HEK293T (cell line): ENCODE measurements around the gene ZPBP.

Experiments used
- ARNT ChIP-seq: fragments of 450-650 bp; IDR thresholded peaks from 2 replicates; pipeline ENCODE4 v1.6.1; 2017; ENCODE audit warnings: mild to moderate bottlenecking
- BHLHE40 ChIP-seq: fragments of 450-650 bp; IDR thresholded peaks from 2 replicates; pipeline ENCODE4 v1.6.1; 2016; ENCODE audit warnings: mild to moderate bottlenecking, moderate library complexity, borderline replicate concordance
- CTBP1 ChIP-seq: fragments of 450-650 bp; IDR thresholded peaks from 2 replicates; pipeline ENCODE4 v1.6.1; 2016; ENCODE audit warnings: borderline replicate concordance
- ELF4 ChIP-seq: fragments of 450-650 bp; IDR thresholded peaks from 2 replicates; pipeline ENCODE4 v1.6.1; 2017; ENCODE audit warnings: antibody characterized with exemption
- PKNOX1 ChIP-seq: fragments of 450-650 bp; IDR thresholded peaks from 2 replicates; pipeline ENCODE4 v1.6.1; 2016
- ZNF384 ChIP-seq: fragments of 450-650 bp; IDR thresholded peaks from 2 replicates; pipeline ENCODE4 v1.6.1; 2016

GRCh38 chr7:50047716-50048115 is 45.3 kb downstream of the ZPBP start:
- TF ChIP-seq ELF4 (no peak), BHLHE40 (no peak), PKNOX1 (no peak), CTBP1 (no peak), ARNT (no peak), ZNF384 (no peak)
